ENCODE measurements around the gene NKX1-2.

The NKX1-2 gene

GRCh38 chr10:124419635-124420034 is 30.2 kb downstream of the NKX1-2 start:
- H3K27ac ChIP-seq = no peak overlapping the region
- no peak for DNase-seq (ENCODE audit: low read depth, low spot score)
- TF ChIP-seq FOXP2 (optimal IDR thresholded peaks at IDR 0.05; ENCODE audit: control extremely low read depth, extremely low read length, insufficient read depth) (no peak), EZH2 (IDR thresholded peaks at IDR 0.05) (no peak), POLR2AphosphoS5 (IDR thresholded peaks at IDR 0.05; ENCODE audit: borderline replicate concordance, low read depth, low read length) (no peak)
- no peaks in the 10 kb centered on the region for H3K9me3 ChIP-seq (ENCODE audit: low read depth, low read length)
- no peak overlapping the region for H3K4me3 ChIP-seq
- no peaks in the 10 kb centered on the region for H3K36me3 ChIP-seq (ENCODE audit: insufficient read depth, low read length)
- H3K9ac ChIP-seq (ENCODE audit: insufficient read length) = no peak overlapping the region

DNA sequence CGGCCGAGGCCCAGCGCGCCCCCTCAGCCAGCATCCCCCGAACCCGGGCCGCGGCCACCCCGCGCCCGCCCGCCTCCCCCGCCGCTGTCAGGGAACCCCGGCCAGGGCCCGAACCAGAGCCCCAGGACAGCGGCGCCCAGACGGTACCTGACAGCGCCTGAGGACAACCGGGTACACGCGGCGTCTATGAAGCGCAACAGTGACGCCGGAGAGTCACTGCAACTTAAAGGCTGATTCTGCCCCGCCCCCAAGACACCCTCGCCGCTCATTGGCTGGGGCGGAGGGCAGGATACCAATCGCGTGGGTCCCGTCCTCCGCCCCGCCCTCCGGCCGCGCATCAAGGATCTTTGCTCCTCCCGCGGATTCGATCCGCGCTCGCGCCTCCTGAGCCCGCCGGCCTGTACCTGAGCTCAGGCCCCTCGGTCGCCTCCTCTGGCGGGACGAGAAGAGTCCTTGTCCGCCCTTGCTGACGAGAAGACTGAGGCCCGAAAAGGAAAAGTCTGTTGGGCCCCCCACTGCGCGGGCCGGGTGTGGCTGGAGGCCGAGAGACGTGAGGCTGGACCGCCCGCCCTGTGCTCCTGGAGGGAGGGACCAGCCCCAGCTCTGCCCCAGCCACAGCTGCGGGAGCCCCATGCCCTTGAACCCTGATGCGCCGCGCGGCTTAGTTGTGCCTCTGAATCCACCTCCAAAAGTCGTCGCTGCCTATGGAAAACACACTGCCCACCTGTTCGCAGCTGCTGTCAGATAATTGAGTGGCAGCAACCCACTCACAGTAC is 30.9 kb downstream of the NKX1-2 start, which contains the start of gene OAT:
TSS of gene OAT (minus strand) at position 198 of the 776 bp plus-strand sequence. CDS start 6,752 bp downstream, outside the sequence.
- TF ChIP-seq FOXP2 (optimal IDR thresholded peaks at IDR 0.05; ENCODE audit: control extremely low read depth, extremely low read length, insufficient read depth) = no peak
- TF ChIP-seq POLR2AphosphoS5 (IDR thresholded peaks at IDR 0.05; ENCODE audit: borderline replicate concordance, low read depth, low read length) = peak; percentile 31; the same call in 1 of the 2 replicates
- no peaks in the 10 kb centered on the region for H3K9me3 ChIP-seq (ENCODE audit: low read depth, low read length)
- DNase-seq (ENCODE audit: low read depth, low spot score) = no peak
- no peak within 1 kb of the TSS for H3K27ac ChIP-seq
- H3K36me3 ChIP-seq (ENCODE audit: insufficient read depth, low read length) = no peaks in the 10 kb centered on the region
- H3K4me3 ChIP-seq = peak within 1 kb of the TSS; percentile 72
- no peak within 1 kb of the TSS for H3K9ac ChIP-seq (ENCODE audit: insufficient read length)

GRCh38 chr10:124417895-124418725 is 31.7 kb downstream of the NKX1-2 start:
- Histone ChIP-seq H3K9ac (ENCODE audit: insufficient read length) (no peak overlapping the region), H3K27ac (no peak overlapping the region), H3K4me3 (peak overlapping the region; percentile 72)

GRCh38 chr10:124416733-124417132 is 33.1 kb downstream of the NKX1-2 start:
- TF ChIP-seq FOXP2 (optimal IDR thresholded peaks at IDR 0.05; ENCODE audit: control extremely low read depth, extremely low read length, insufficient read depth) (no peak), POLR2AphosphoS5 (IDR thresholded peaks at IDR 0.05; ENCODE audit: borderline replicate concordance, low read depth, low read length) (no peak), EZH2 (IDR thresholded peaks at IDR 0.05) (no peak)
- Histone ChIP-seq H3K9ac (ENCODE audit: insufficient read length) (no peak overlapping the region), H3K4me3 (no peak overlapping the region), H3K9me3 (ENCODE audit: low read depth, low read length) (no peaks in the 10 kb centered on the region), H3K27ac (no peak overlapping the region), H3K36me3 (ENCODE audit: insufficient read depth, low read length) (no peaks in the 10 kb centered on the region)
- no peak for DNase-seq (ENCODE audit: low read depth, low spot score)

More at GRCh38 chr10:124417895-124418725, 31.7 kb downstream of the NKX1-2 start:
- Histone ChIP-seq H3K36me3 (ENCODE audit: insufficient read depth, low read length) (no peaks in the 10 kb centered on the region), H3K9me3 (ENCODE audit: low read depth, low read length) (no peaks in the 10 kb centered on the region)
- DNase-seq (ENCODE audit: low read depth, low spot score) = no peak
- TF ChIP-seq EZH2 (IDR thresholded peaks at IDR 0.05) (no peak), FOXP2 (optimal IDR thresholded peaks at IDR 0.05; ENCODE audit: control extremely low read depth, extremely low read length, insufficient read depth) (no peak), POLR2AphosphoS5 (IDR thresholded peaks at IDR 0.05; ENCODE audit: borderline replicate concordance, low read depth, low read length) (no peak)

- no peak overlapping the region for H3K9ac ChIP-seq (ENCODE audit: insufficient read length)
- H3K9me3 ChIP-seq (ENCODE audit: low read depth, low read length) = no peaks in the 10 kb centered on the region
- no peak overlapping the region for H3K27ac ChIP-seq
- TF ChIP-seq FOXP2 (optimal IDR thresholded peaks at IDR 0.05; ENCODE audit: control extremely low read depth, extremely low read length, insufficient read depth) = no peak
- TF ChIP-seq EZH2 (IDR thresholded peaks at IDR 0.05) = no peak
- no peak for TF ChIP-seq POLR2AphosphoS5 (IDR thresholded peaks at IDR 0.05; ENCODE audit: borderline replicate concordance, low read depth, low read length)
- H3K36me3 ChIP-seq (ENCODE audit: insufficient read depth, low read length) = no peaks in the 10 kb centered on the region
- DNase-seq (ENCODE audit: low read depth, low spot score) = no peak
- no peak overlapping the region for H3K4me3 ChIP-seq
Measured at GRCh38 chr10:124415210-124415609, 34.6 kb downstream of the NKX1-2 start.

GRCh38 chr10:124414076-124414475 is 35.8 kb downstream of the NKX1-2 start:
- DNase-seq (ENCODE audit: low read depth, low spot score) = no peak
- H3K27ac ChIP-seq = no peak overlapping the region
- H3K9me3 ChIP-seq (ENCODE audit: low read depth, low read length) = no peaks in the 10 kb centered on the region
- H3K36me3 ChIP-seq (ENCODE audit: insufficient read depth, low read length) = no peaks in the 10 kb centered on the region
- H3K9ac ChIP-seq (ENCODE audit: insufficient read length) = no peak overlapping the region
- TF ChIP-seq POLR2AphosphoS5 (IDR thresholded peaks at IDR 0.05; ENCODE audit: borderline replicate concordance, low read depth, low read length) (no peak), FOXP2 (optimal IDR thresholded peaks at IDR 0.05; ENCODE audit: control extremely low read depth, extremely low read length, insufficient read depth) (no peak), EZH2 (IDR thresholded peaks at IDR 0.05) (no peak)
- no peak overlapping the region for H3K4me3 ChIP-seq

GRCh38 chr10:124409696-124410095 is 40.1 kb downstream of the NKX1-2 start:
- Histone ChIP-seq H3K4me3 (no peak overlapping the region), H3K36me3 (ENCODE audit: insufficient read depth, low read length) (no peaks in the 10 kb centered on the region)
- DNase-seq (ENCODE audit: low read depth, low spot score) = no peak

DNA sequence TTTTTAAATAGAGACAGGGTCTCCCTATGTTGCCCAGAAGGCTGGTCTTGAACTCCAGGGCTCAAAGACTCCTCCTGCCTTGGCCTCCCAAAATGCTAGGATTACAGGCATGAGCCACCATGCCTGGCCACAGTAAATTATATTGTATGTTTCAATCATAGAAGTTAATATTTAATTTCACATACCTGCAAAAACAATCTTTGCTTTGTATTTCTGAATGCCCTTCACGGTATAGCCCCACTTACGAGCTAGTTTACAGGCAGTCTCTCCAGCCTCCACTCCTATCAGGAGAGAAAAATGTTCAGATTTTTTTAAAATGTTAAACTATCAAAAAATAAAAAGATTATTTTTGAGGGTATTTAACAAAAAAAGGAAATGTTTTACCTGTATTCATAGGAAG is 41.5 kb downstream of the NKX1-2 start:
- no peak for DNase-seq (ENCODE audit: low read depth, low spot score)
- no peaks in the 10 kb centered on the region for H3K36me3 ChIP-seq (ENCODE audit: insufficient read depth, low read length)
- no peak overlapping the region for H3K4me3 ChIP-seq
- no peak for TF ChIP-seq EZH2 (IDR thresholded peaks at IDR 0.05)
- TF ChIP-seq POLR2AphosphoS5 (IDR thresholded peaks at IDR 0.05; ENCODE audit: borderline replicate concordance, low read depth, low read length) = no peak
- no peak for TF ChIP-seq FOXP2 (optimal IDR thresholded peaks at IDR 0.05; ENCODE audit: control extremely low read depth, extremely low read length, insufficient read depth)
- no peaks in the 10 kb centered on the region for H3K9me3 ChIP-seq (ENCODE audit: low read depth, low read length)
- no peak overlapping the region for H3K9ac ChIP-seq (ENCODE audit: insufficient read length)
- H3K27ac ChIP-seq = no peak overlapping the region

More at GRCh38 chr10:124409696-124410095, 40.1 kb downstream of the NKX1-2 start:
- Histone ChIP-seq H3K27ac (no peak overlapping the region), H3K9me3 (ENCODE audit: low read depth, low read length) (no peaks in the 10 kb centered on the region), H3K9ac (ENCODE audit: insufficient read length) (no peak overlapping the region)
- TF ChIP-seq POLR2AphosphoS5 (IDR thresholded peaks at IDR 0.05; ENCODE audit: borderline replicate concordance, low read depth, low read length) (no peak), EZH2 (IDR thresholded peaks at IDR 0.05) (no peak), FOXP2 (optimal IDR thresholded peaks at IDR 0.05; ENCODE audit: control extremely low read depth, extremely low read length, insufficient read depth) (no peak)

Data from SK-N-MC (cell line).